Astrocyte (in vitro differentiated cells and primary cell): ENCODE data around the gene ILKAP. TPM values are rescaled to one million over a fixed set of nuclear protein-coding genes. Genes with fewer than 3 reads are reported as not detected.

Experiments
- DNase-seq: peaks from one replicate; pipeline ENCODE4 v3.0.0-alpha.2; 2010; ENCODE audit warnings: low read depth
- FAIRE-seq: peaks from 2 replicates; lab custom pipeline; 2011; peaks lifted over from hg19 to GRCh38; lab: Jason Lieb, UNC
- H2AFZ ChIP-seq: 2 replicates; pipeline ENCODE4 v1.6.0; 2012; ENCODE audit warnings: low read depth, low read length, inconsistent platforms
- H3K27ac ChIP-seq: 2 replicates; pipeline ENCODE4 v1.5.1; 2011; ENCODE audit warnings: low read depth, low read length, inconsistent platforms
- H3K27me3 ChIP-seq: 2 replicates; pipeline ENCODE4 v1.6.0; 2011; ENCODE audit warnings: low read length, inconsistent platforms; ENCODE audit not compliant: insufficient read depth
- H3K36me3 ChIP-seq: 2 replicates; pipeline ENCODE4 v1.5.1; 2011; ENCODE audit warnings: low read length, inconsistent platforms; ENCODE audit not compliant: insufficient read depth
- H3K4me1 ChIP-seq: 2 replicates; pipeline ENCODE4 v1.5.1; 2011; ENCODE audit warnings: low read length, inconsistent platforms; ENCODE audit not compliant: insufficient read depth
- H3K4me2 ChIP-seq: 2 replicates; pipeline ENCODE4 v1.6.0; 2012; ENCODE audit warnings: low read length, inconsistent platforms
- H3K4me3 ChIP-seq: 2 replicates; pipeline ENCODE4 v1.5.1; 2011; ENCODE audit warnings: low read depth, mild to moderate bottlenecking, low read length, inconsistent platforms; ENCODE audit not compliant: insufficient read depth
- H3K79me2 ChIP-seq: 2 replicates; pipeline ENCODE4 v1.6.0; 2012; ENCODE audit warnings: mild to moderate bottlenecking, low read length, inconsistent platforms; ENCODE audit not compliant: insufficient read depth
- H3K9ac ChIP-seq: 2 replicates; pipeline ENCODE4 v1.6.0; 2012; ENCODE audit warnings: mild to moderate bottlenecking, low read length, inconsistent platforms
- H3K9me3 ChIP-seq: 2 replicates; pipeline ENCODE4 v1.5.1; 2012; ENCODE audit warnings: low read depth, mild to moderate bottlenecking, low read length, inconsistent platforms; ENCODE audit not compliant: insufficient read depth
- H4K20me1 ChIP-seq: 2 replicates; pipeline ENCODE4 v1.6.0; 2012; ENCODE audit warnings: low read length, inconsistent platforms; ENCODE audit not compliant: insufficient read depth
- H3K27ac Mint-ChIP-seq: one replicate; pipeline ENCODE4 v1.8.0; 2021; ENCODE audit warnings: mild to moderate bottlenecking, mixed read lengths; ENCODE audit not compliant: unreplicated experiment
- H3K27me3 Mint-ChIP-seq: one replicate; pipeline ENCODE4 v1.8.0; 2021; ENCODE audit warnings: low read depth, mixed read lengths; ENCODE audit not compliant: unreplicated experiment
- H3K36me3 Mint-ChIP-seq: one replicate; pipeline ENCODE4 v1.8.0; 2021; ENCODE audit warnings: low read depth, mixed read lengths; ENCODE audit not compliant: unreplicated experiment
- H3K4me1 Mint-ChIP-seq: one replicate; pipeline ENCODE4 v1.8.0; 2021; ENCODE audit warnings: low read depth, mixed read lengths; ENCODE audit not compliant: unreplicated experiment
- H3K4me3 Mint-ChIP-seq: one replicate; pipeline ENCODE4 v1.8.0; 2021; ENCODE audit warnings: mild to moderate bottlenecking, moderate library complexity, mixed read lengths; ENCODE audit not compliant: unreplicated experiment
- H3K9me3 Mint-ChIP-seq: one replicate; pipeline ENCODE4 v1.8.0; 2021; ENCODE audit warnings: mild to moderate bottlenecking, mixed read lengths; ENCODE audit not compliant: unreplicated experiment
- CTCF ChIP-seq: IDR thresholded peaks from 2 replicates; pipeline ENCODE4 v1.5.1; 2011; ENCODE audit warnings: low read depth, mild to moderate bottlenecking, inconsistent platforms, low read length, moderate library complexity; ENCODE audit not compliant: insufficient read depth
- EZH2 ChIP-seq: IDR thresholded peaks from 2 replicates; pipeline ENCODE4 v1.6.1; 2012; ENCODE audit warnings: mild to moderate bottlenecking, low read length, inconsistent platforms; ENCODE audit not compliant: insufficient read depth
- total RNA-seq: library from RNA; stranded (reverse); gene quantifications from 2 replicates; pipeline ENCODE4 v1.2.1, GENCODE V29; 2021

ILKAP gene
- total RNA-seq, 1 donor from 2014 or later, result 32.3 TPM

GRCh38 chr2:238180554-238180953 is 22.9 kb downstream of the ILKAP start:
- Histone ChIP-seq H3K4me3 (no peak overlapping the region), H3K4me2 (no peak overlapping the region), H3K79me2 (no peaks in the 10 kb centered on the region), H3K27ac (no peak overlapping the region), H3K9me3 (no peaks in the 10 kb centered on the region), H3K36me3 (peaks cover 69% of the 10 kb centered on the region), H3K4me1 (no peaks in the 10 kb centered on the region), H4K20me1 (peaks cover 28% of the 10 kb centered on the region), H2AFZ (no peak overlapping the region), H3K27me3 (no peaks in the 10 kb centered on the region), H3K9ac (no peak overlapping the region)
- TF ChIP-seq EZH2 (no peak), CTCF (no peak)
- DNase-seq, result no peak
- peaks cover 39% of the 10 kb centered on the region for H3K36me3 Mint-ChIP-seq
- H3K4me1 Mint-ChIP-seq, result peaks cover 21% of the 10 kb centered on the region
- H3K4me3 Mint-ChIP-seq, result peak overlapping the region; percentile 29
- H3K27ac Mint-ChIP-seq, result no peak overlapping the region
- no peaks in the 10 kb centered on the region for H3K27me3 Mint-ChIP-seq
- H3K9me3 Mint-ChIP-seq, result no peaks in the 10 kb centered on the region
- no peak for FAIRE-seq

GRCh38 chr2:238176613-238177012 is 26.9 kb downstream of the ILKAP start:
- no peak overlapping the region for H3K4me3 Mint-ChIP-seq
- no peaks in the 10 kb centered on the region for H3K79me2 ChIP-seq
- TF ChIP-seq EZH2 (no peak), CTCF (no peak)
- no peak overlapping the region for H3K4me3 ChIP-seq
- no peak overlapping the region for H3K27ac Mint-ChIP-seq
- FAIRE-seq, result no peak
- H3K4me2 ChIP-seq, result no peak overlapping the region
- peaks cover 61% of the 10 kb centered on the region for H3K36me3 ChIP-seq
- H3K27me3 Mint-ChIP-seq, result no peaks in the 10 kb centered on the region
- H3K9me3 Mint-ChIP-seq, result no peaks in the 10 kb centered on the region
- H3K27me3 ChIP-seq, result no peaks in the 10 kb centered on the region
- no peak for DNase-seq
- peaks cover 5% of the 10 kb centered on the region for H4K20me1 ChIP-seq
- no peaks in the 10 kb centered on the region for H3K9me3 ChIP-seq
- H3K27ac ChIP-seq, result no peak overlapping the region
- no peaks in the 10 kb centered on the region for H3K4me1 Mint-ChIP-seq
- no peaks in the 10 kb centered on the region for H3K4me1 ChIP-seq
- no peak overlapping the region for H3K9ac ChIP-seq
- H2AFZ ChIP-seq, result no peak overlapping the region
- H3K36me3 Mint-ChIP-seq, result peaks cover 25% of the 10 kb centered on the region

GRCh38 chr2:238174701-238175100 is 28.8 kb downstream of the ILKAP start:
- DNase-seq (no peak), FAIRE-seq (no peak)
- Mint-ChIP-seq H3K27ac (no peak overlapping the region), H3K36me3 (peaks cover 25% of the 10 kb centered on the region), H3K27me3 (no peaks in the 10 kb centered on the region), H3K4me3 (no peak overlapping the region), H3K9me3 (no peaks in the 10 kb centered on the region), H3K4me1 (peaks cover 6% of the 10 kb centered on the region)
- Histone ChIP-seq H2AFZ (no peak overlapping the region), H3K4me2 (no peak overlapping the region), H3K9ac (no peak overlapping the region), H4K20me1 (peaks cover 4% of the 10 kb centered on the region), H3K27ac (no peak overlapping the region), H3K9me3 (no peaks in the 10 kb centered on the region), H3K36me3 (peaks cover 50% of the 10 kb centered on the region), H3K4me3 (no peak overlapping the region), H3K4me1 (peaks cover 12% of the 10 kb centered on the region), H3K79me2 (no peaks in the 10 kb centered on the region), H3K27me3 (no peaks in the 10 kb centered on the region)
- TF ChIP-seq CTCF (no peak), EZH2 (no peak)
